Spleen (tissue), 11 donors: Measurements from ENCODE around the gene SIVA1. TPM values are rescaled to one million over a fixed set of nuclear protein-coding genes. Genes with fewer than 3 reads are reported as not detected.

Source experiments
- DNase-seq: peaks from one replicate; pipeline ENCODE4 v3.0.0-alpha.2; 2020
- H3K27ac ChIP-seq, 8 donors: fragments of 200-600 bp; sonication (generic) in 7 of 8; 1 replicate in 4 of 8; 2 replicates in 4 of 8; pipeline versions ENCODE4 v1.5.0 to v1.8.0; 2016 to 2021; ENCODE audit warnings: inconsistent platforms in 4 of 8, mild to moderate bottlenecking in 4 of 8, moderate library complexity in 1 of 8
- H3K27me3 ChIP-seq, 7 donors: fragments of 200-600 bp; sonication (generic) in 6 of 7; replicated peaks in 1 of 7; 1 replicate in 4 of 7; 2 replicates in 3 of 7; pipeline versions ENCODE4 v1.5.0 to v1.8.0; 2016 to 2021; ENCODE audit warnings: inconsistent platforms in 3 of 7, mild to moderate bottlenecking in 1 of 7
- H3K36me3 ChIP-seq, 6 donors: fragments of 200-600 bp; sonication (generic) in 5 of 6; 1 replicate in 4 of 6; 2 replicates in 2 of 6; pipeline versions ENCODE4 v1.5.0 to v1.8.0; 2016 to 2021; ENCODE audit warnings: inconsistent platforms in 2 of 6
- H3K4me1 ChIP-seq, 6 donors: fragments of 200-600 bp; sonication (generic) in 5 of 6; 1 replicate in 3 of 6; 2 replicates in 3 of 6; pipeline versions ENCODE4 v1.5.0 to v1.8.0; 2016 to 2021; ENCODE audit warnings: inconsistent platforms in 3 of 6
- H3K4me3 ChIP-seq, 8 donors: fragments of 200-600 bp; sonication (generic) in 7 of 8; 1 replicate in 4 of 8; 2 replicates in 4 of 8; pipeline versions ENCODE4 v1.5.0 to v1.8.0; 2016 to 2021; ENCODE audit warnings: inconsistent platforms in 4 of 8, mild to moderate bottlenecking in 4 of 8, moderate library complexity in 2 of 8
- H3K9me3 ChIP-seq, 8 donors: fragments of 200-600 bp; sonication (generic) in 7 of 8; 1 replicate in 4 of 8; 2 replicates in 4 of 8; pipeline versions ENCODE4 v1.5.0 to v1.8.0; 2016 to 2021; ENCODE audit warnings: inconsistent platforms in 4 of 8
- CTCF ChIP-seq, 11 experiments: fragments of 200-600 bp in 7 of 11; fragments of 450-650 bp in 4 of 11; sonication (generic) in 4 of 11; IDR thresholded peaks in 8 of 11; conservative IDR thresholded peaks in 3 of 11; 1 replicate in 7 of 11; 2 replicates in 4 of 11; pipeline versions ENCODE4 v1.4.0 to v1.8.0; 2016 to 2021; ENCODE audit warnings: antibody characterized with exemption in 11 of 11, inconsistent platforms in 4 of 11, mild to moderate bottlenecking in 1 of 11
- POLR2A ChIP-seq, 3 donors: fragments of 450-650 bp; IDR thresholded peaks; one replicate each; pipeline ENCODE4 v1.5.1; 2017; ENCODE audit warnings: antibody characterized with exemption in 3 of 3, mild to moderate bottlenecking in 1 of 3
- POLR2AphosphoS5 ChIP-seq, 3 donors: sonication (generic); formaldehyde crosslinking; IDR thresholded peaks; one replicate each; pipeline ENCODE4 v1.5.1; 2017; ENCODE audit warnings: antibody characterized with exemption in 3 of 3
- WGBS, 5 donors: extraction: QIAGEN DNeasy Blood & Tissue Kit in 3 of 5; methylation state at CpG; one replicate each; pipeline versions ENCODE4 v1.1.5 to v1.1.7; 2013 to 2018; 5-methylcytosine and 5-hydroxymethylcytosine counted together
- intact Hi-C: fragments of 100-400 bp; cut with DNase I; formaldehyde crosslinking; loops from one replicate; pipeline ENCODE4 v1.15.0; 2023; ENCODE audit warnings: low total_unique reads
- polyA plus RNA-seq, 3 donors: library from polyadenylated mRNA; stranded (reverse); fragments of 200-250 nt; gene quantifications; one replicate each; pipeline ENCODE4 v1.2.1, GENCODE V29; 2013
- total RNA-seq, 7 donors: library from RNA; depleted of rRNA in 3 of 7; stranded (reverse); fragments of >200 nt in 3 of 7; fragmentation: NEBNext Ultra II Directional in 4 of 7; extraction: Animal tissue kit (Norgen Biotek cat#: 25700) in 4 of 7; gene quantifications; one replicate each; pipeline versions ENCODE4 v1.1.0 to v1.2.1, GENCODE V29; 2016 to 2021
- donor health status: healthy with polysubstance abuse.
- donor health status: DM: no; HTN: no; CAD: no; lungs with moderate emphysema.
- donor health status: DM: no; HTN: no; CAD: no.
- donor health status: Bipolar disorder and iron deficiency.
- donor health status: healthy.
- donor health status: DM: no; HTN: no; CAD: no.
- donor health status: DM: yes; HTN: yes; CAD: no.

SIVA1 gene
- total and polyA plus RNA-seq, 10 donors: 56.7 to 226 (median 141) TPM

- H3K4me1 ChIP-seq: peaks cover 16 to 55% (median 29%) of the 10 kb centered on the region in 6 donors
- H3K9me3 ChIP-seq: no peaks in the 10 kb centered on the region
- 75 to 88% (median 86%) methylated on average over 16 to 18 of the region's 18 CpGs for WGBS, 5 donors
- H3K36me3 ChIP-seq: no peaks in the 10 kb centered on the region
- no peak overlapping the region for H3K4me3 ChIP-seq
- no peaks in the 10 kb centered on the region for H3K27me3 ChIP-seq
- DNase-seq: no peak
- intact Hi-C loops: no loop called here
- no peak overlapping the region for H3K27ac ChIP-seq
- no peak for TF ChIP-seq POLR2A (IDR thresholded peaks at IDR 0.05)
- TF ChIP-seq CTCF (IDR thresholded peaks at IDR 0.05 in 8 of 11, conservative IDR thresholded peaks at IDR 0.05 in 3 of 11): no peak
- TF ChIP-seq POLR2AphosphoS5 (IDR thresholded peaks at IDR 0.05): no peak
Measured at GRCh38 chr14:104804481-104805325, 51.8 kb downstream of the SIVA1 start.

DNA sequence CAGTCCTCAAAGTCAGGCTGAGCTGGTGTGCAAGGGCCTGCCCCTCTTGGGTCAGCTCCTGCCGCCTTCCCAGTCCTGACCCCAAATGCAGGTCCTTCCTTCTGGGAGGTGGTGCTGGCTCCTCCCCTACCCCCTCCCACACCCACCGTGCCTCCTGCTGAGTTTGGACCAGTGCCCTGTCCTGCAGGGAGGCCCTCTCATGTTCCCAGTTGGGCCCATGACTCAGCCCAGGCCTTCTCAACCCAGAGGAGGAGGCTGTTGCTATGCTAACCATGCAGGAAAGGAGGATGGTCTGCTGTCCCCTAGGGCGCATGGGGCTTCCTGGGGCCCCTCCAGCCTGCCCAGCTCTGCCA lies 52.4 kb downstream of the SIVA1 start:
- intact Hi-C loops: no loop called here
- H3K27ac ChIP-seq: no peak overlapping the region
- H3K36me3 ChIP-seq: no peaks in the 10 kb centered on the region
- no peak overlapping the region for H3K4me3 ChIP-seq
- H3K27me3 ChIP-seq: no peaks in the 10 kb centered on the region
- H3K9me3 ChIP-seq: no peaks in the 10 kb centered on the region
- TF ChIP-seq POLR2A (IDR thresholded peaks at IDR 0.05) (no peak), POLR2AphosphoS5 (IDR thresholded peaks at IDR 0.05) (no peak), CTCF (IDR thresholded peaks at IDR 0.05 in 8 of 11, conservative IDR thresholded peaks at IDR 0.05 in 3 of 11) (no peak)
- 48 to 60% (median 55%) methylated on average over 2 to 3 of the region's 3 CpGs for WGBS, 5 donors
- DNase-seq: no peak
- H3K4me1 ChIP-seq: peaks cover 12 to 49% (median 23%) of the 10 kb centered on the region in 6 donors

DNA sequence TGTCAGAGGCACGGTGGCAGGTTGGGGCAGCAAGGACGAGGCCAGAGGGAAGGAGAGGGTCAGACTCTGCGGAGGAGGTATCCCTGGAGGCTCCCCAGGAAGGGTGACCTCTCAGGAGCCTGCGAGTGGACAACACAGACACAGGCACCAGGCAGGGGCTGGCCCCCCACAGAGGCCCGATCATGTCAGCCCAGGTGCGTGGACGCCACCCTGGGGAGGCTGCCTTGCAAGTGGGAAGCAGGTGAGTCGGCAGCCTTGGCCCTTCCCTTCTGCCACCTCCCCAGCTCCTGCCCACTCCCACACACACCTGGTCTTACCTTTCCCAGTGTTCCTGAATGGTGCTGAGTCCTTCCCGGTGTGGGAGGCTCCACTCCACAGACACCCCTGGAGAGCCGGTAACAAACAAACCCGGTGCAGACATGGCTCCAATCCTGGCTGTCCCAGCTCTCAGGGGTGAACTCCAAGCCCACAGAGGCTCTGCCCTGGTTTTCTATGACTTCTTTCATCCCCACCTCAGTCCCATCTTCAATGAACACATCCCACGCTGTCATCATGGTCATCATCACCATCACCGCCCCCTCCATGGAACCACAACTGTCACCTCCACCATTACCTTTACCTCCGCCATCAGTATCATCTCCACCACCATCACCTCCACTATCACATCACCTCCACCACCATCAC lies 53.1 kb downstream of the SIVA1 start:
- H3K27ac ChIP-seq: no peak overlapping the region
- WGBS, 5 donors: 82 to 90% (median 82%) methylated on average over 11 to 14 of the region's 14 CpGs
- peaks cover 12 to 46% (median 21%) of the 10 kb centered on the region in 6 donors for H3K4me1 ChIP-seq
- no peak overlapping the region for H3K4me3 ChIP-seq
- no peaks in the 10 kb centered on the region for H3K27me3 ChIP-seq
- H3K9me3 ChIP-seq: no peaks in the 10 kb centered on the region
- intact Hi-C loops: no loop called here
- peaks cover 0 to 2% (median 0%) of the 10 kb centered on the region in 6 donors for H3K36me3 ChIP-seq
- no peak for TF ChIP-seq CTCF (IDR thresholded peaks at IDR 0.05 in 8 of 11, conservative IDR thresholded peaks at IDR 0.05 in 3 of 11)
- TF ChIP-seq POLR2A (IDR thresholded peaks at IDR 0.05): no peak
- no peak for TF ChIP-seq POLR2AphosphoS5 (IDR thresholded peaks at IDR 0.05)
- peak; percentile 72 for DNase-seq
